Hepatocyte (in vitro differentiated cells): ENCODE measurements around the gene SNRNP25. TPM values are rescaled to one million over a fixed set of nuclear protein-coding genes. Genes with fewer than 3 reads are reported as not detected.

Experiments
- DNase-seq: peaks from one replicate; pipeline ENCODE4 v3.0.0-alpha.2; 2016; ENCODE audit warnings: low spot score
- H2AFZ ChIP-seq: fragments of 200-600 bp; sonication (generic); 2 replicates; pipeline ENCODE4 v1.6.0; 2016; ENCODE audit warnings: antibody characterized with exemption, mild to moderate bottlenecking
- H3K27ac ChIP-seq: fragments of 200-600 bp; sonication (generic); 2 replicates; pipeline ENCODE4 v1.5.1; 2016; ENCODE audit warnings: mild to moderate bottlenecking
- H3K27me3 ChIP-seq: fragments of 200-600 bp; sonication (generic); 2 replicates; pipeline ENCODE4 v1.6.1; 2016
- H3K36me3 ChIP-seq: fragments of 200-600 bp; sonication (generic); replicated peaks from 2 replicates; pipeline ENCODE4 v1.5.1; 2016; ENCODE audit warnings: low read depth; ENCODE audit not compliant: insufficient read depth
- H3K4me1 ChIP-seq: fragments of 200-600 bp; sonication (generic); 2 replicates; pipeline ENCODE4 v1.5.1; 2016; ENCODE audit warnings: mild to moderate bottlenecking, moderate library complexity; ENCODE audit not compliant: insufficient read depth
- H3K4me2 ChIP-seq: fragments of 200-600 bp; sonication (generic); 2 replicates; pipeline ENCODE4 v1.6.0; 2016
- H3K4me3 ChIP-seq: fragments of 200-600 bp; sonication (generic); 2 replicates; pipeline ENCODE4 v1.5.1; 2016; ENCODE audit warnings: mild to moderate bottlenecking
- H3K79me2 ChIP-seq: fragments of 200-600 bp; sonication (generic); 2 replicates; pipeline ENCODE4 v1.6.0; 2017; ENCODE audit warnings: mild to moderate bottlenecking
- H3K9me2 ChIP-seq: fragments of 200-600 bp; sonication (generic); replicated peaks from 2 replicates; pipeline ENCODE4 v1.6.0; 2017; ENCODE audit warnings: mild to moderate bottlenecking; ENCODE audit not compliant: insufficient read depth
- H3K9me3 ChIP-seq: fragments of 200-600 bp; sonication (generic); 2 replicates; pipeline ENCODE4 v1.5.1; 2016; ENCODE audit warnings: low read depth, mild to moderate bottlenecking
- H4K20me1 ChIP-seq: fragments of 200-600 bp; sonication (generic); 2 replicates; pipeline ENCODE4 v1.6.0; 2016; ENCODE audit warnings: mild to moderate bottlenecking; ENCODE audit not compliant: insufficient read depth, poor library complexity, severe bottlenecking
- EZH2 ChIP-seq: fragments of 200-600 bp; sonication (generic); IDR thresholded peaks from 2 replicates; pipeline ENCODE4 v1.6.1; 2016; ENCODE audit warnings: antibody characterized with exemption, mild to moderate bottlenecking, borderline replicate concordance
- EZH2phosphoT487 ChIP-seq: fragments of 200-600 bp; sonication (generic); IDR thresholded peaks from one replicate; pipeline ENCODE4 v1.6.1; 2018; ENCODE audit warnings: antibody characterized with exemption, mild to moderate bottlenecking, low read depth, moderate library complexity; ENCODE audit not compliant: unreplicated experiment, severe bottlenecking
- WGBS: methylation state at CpG from one replicate; pipeline ENCODE4 v1.1.6; 2016; ENCODE audit warnings: low lambda C conversion rate; ENCODE audit errors: missing lambda C conversion rate; 5-methylcytosine and 5-hydroxymethylcytosine counted together
- polyA plus RNA-seq: library from polyadenylated mRNA; unstranded; fragments of >200 nt; fragmentation: Nextera tagmentation; extraction: Ambion mirVana; gene quantifications from 2 replicates; pipeline ENCODE4 v1.2.1, GENCODE V29; 2016
- total RNA-seq: library from RNA; depleted of rRNA; stranded (reverse); fragments of >200 nt; gene quantifications from 2 replicates; pipeline ENCODE4 v1.2.3, GENCODE V29; 2014
- TF ChIP-seq, protein P1 (sequence below): fragments of 200-600 bp; sonication (generic); IDR thresholded peaks from 2 replicates; pipeline ENCODE4 v1.5.1; 2016; ENCODE audit warnings: antibody characterized with exemption, mild to moderate bottlenecking; ENCODE audit not compliant: poor library complexity

The SNRNP25 gene
- total and polyA plus RNA-seq, 2 experiments from 2014 or later, result 18.3 to 35.3 TPM

DNA sequence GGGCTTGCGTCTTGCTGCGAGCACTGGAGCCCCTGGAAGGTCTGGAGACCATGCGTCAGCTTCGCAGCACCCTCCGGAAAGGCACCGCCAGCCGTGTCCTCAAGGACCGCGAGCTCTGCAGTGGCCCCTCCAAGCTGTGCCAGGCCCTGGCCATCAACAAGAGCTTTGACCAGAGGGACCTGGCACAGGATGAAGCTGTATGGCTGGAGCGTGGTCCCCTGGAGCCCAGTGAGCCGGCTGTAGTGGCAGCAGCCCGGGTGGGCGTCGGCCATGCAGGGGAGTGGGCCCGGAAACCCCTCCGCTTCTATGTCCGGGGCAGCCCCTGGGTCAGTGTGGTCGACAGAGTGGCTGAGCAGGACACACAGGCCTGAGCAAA, 31.8 kb downstream of the SNRNP25 start:
- Histone ChIP-seq H3K4me3 (no peak overlapping the region), H3K36me3 (no peaks in the 10 kb centered on the region), H2AFZ (no peak overlapping the region), H3K79me2 (no peaks in the 10 kb centered on the region), H3K27me3 (no peaks in the 10 kb centered on the region), H4K20me1 (no peaks in the 10 kb centered on the region), H3K27ac (no peak overlapping the region), H3K4me1 (no peaks in the 10 kb centered on the region), H3K9me3 (no peaks in the 10 kb centered on the region), H3K9me2 (no peaks in the 10 kb centered on the region), H3K4me2 (no peak overlapping the region)
- WGBS, result 93% methylated on average over 18 of the region's 18 CpGs
- DNase-seq, result no peak
- TF ChIP-seq, protein P1, sequence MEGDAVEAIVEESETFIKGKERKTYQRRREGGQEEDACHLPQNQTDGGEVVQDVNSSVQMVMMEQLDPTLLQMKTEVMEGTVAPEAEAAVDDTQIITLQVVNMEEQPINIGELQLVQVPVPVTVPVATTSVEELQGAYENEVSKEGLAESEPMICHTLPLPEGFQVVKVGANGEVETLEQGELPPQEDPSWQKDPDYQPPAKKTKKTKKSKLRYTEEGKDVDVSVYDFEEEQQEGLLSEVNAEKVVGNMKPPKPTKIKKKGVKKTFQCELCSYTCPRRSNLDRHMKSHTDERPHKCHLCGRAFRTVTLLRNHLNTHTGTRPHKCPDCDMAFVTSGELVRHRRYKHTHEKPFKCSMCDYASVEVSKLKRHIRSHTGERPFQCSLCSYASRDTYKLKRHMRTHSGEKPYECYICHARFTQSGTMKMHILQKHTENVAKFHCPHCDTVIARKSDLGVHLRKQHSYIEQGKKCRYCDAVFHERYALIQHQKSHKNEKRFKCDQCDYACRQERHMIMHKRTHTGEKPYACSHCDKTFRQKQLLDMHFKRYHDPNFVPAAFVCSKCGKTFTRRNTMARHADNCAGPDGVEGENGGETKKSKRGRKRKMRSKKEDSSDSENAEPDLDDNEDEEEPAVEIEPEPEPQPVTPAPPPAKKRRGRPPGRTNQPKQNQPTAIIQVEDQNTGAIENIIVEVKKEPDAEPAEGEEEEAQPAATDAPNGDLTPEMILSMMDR, result no peak
- TF ChIP-seq EZH2phosphoT487 (no peak), EZH2 (no peak)

DNA sequence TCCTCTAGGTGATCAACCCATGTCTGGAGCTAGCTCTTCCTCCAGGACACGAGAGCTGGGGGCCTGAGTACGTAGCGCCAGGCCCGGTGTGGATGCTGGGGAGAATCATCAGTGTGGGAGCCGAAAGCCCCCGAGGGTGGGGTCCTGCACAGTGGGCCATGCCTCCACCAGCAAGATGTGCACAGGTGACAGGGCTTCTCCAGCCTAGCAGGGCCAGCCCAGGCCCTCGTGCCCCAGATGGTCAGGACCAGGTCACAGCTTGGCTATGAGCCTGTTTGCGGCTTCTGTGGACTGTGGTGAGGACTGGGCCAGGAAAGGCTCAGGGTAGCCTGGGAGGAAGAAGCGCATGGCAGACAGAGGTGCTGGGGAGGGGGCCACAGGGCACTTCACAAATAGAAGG, 32.2 kb downstream of the SNRNP25 start:
- no peaks in the 10 kb centered on the region for H3K4me1 ChIP-seq
- no peaks in the 10 kb centered on the region for H4K20me1 ChIP-seq
- no peaks in the 10 kb centered on the region for H3K9me2 ChIP-seq
- no peaks in the 10 kb centered on the region for H3K36me3 ChIP-seq
- H2AFZ ChIP-seq, result no peak overlapping the region
- no peak for DNase-seq
- no peak overlapping the region for H3K27ac ChIP-seq
- no peaks in the 10 kb centered on the region for H3K79me2 ChIP-seq
- H3K9me3 ChIP-seq, result no peaks in the 10 kb centered on the region
- H3K4me3 ChIP-seq, result no peak overlapping the region
- no peak overlapping the region for H3K4me2 ChIP-seq
- H3K27me3 ChIP-seq, result no peaks in the 10 kb centered on the region
- no peak for TF ChIP-seq EZH2
- TF ChIP-seq EZH2phosphoT487, result no peak
- TF ChIP-seq, protein P1, result no peak
- 82% methylated on average over 9 of the region's 9 CpGs for WGBS

DNA sequence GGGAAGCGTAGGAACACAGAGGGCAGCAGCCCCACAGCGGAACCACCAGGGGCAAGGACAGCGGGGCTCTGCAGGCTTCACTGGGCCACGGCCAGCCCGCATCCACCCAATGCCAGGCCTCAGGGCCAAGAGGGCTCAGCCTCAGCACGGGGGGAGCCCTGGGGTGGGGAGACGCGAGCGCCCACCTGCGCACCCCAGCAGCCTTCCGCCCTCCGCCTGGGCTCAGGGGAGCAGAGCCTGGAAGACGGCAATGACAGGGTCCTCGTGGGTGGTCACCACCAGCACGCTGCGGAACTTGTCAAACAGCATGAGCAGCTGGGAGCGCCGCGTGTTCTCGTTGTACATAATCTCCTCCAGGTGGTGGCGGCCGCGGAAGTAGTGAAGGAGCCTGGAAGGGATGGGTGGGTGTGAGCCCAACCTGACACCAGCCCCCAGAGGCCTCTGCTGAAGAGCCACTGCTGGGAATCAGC, 32.9 kb downstream of the SNRNP25 start:
- no peaks in the 10 kb centered on the region for H3K9me2 ChIP-seq
- H3K4me3 ChIP-seq, result no peak overlapping the region
- no peaks in the 10 kb centered on the region for H3K9me3 ChIP-seq
- WGBS, result 92% methylated on average over 23 of the region's 23 CpGs
- H3K27me3 ChIP-seq, result no peaks in the 10 kb centered on the region
- DNase-seq, result no peak
- no peaks in the 10 kb centered on the region for H3K4me1 ChIP-seq
- no peak for TF ChIP-seq EZH2phosphoT487
- TF ChIP-seq, protein P1, result no peak
- no peak for TF ChIP-seq EZH2
- H2AFZ ChIP-seq, result no peak overlapping the region
- H4K20me1 ChIP-seq, result no peaks in the 10 kb centered on the region
- H3K36me3 ChIP-seq, result no peaks in the 10 kb centered on the region
- H3K27ac ChIP-seq, result no peak overlapping the region
- H3K79me2 ChIP-seq, result no peaks in the 10 kb centered on the region
- H3K4me2 ChIP-seq, result no peak overlapping the region

DNA sequence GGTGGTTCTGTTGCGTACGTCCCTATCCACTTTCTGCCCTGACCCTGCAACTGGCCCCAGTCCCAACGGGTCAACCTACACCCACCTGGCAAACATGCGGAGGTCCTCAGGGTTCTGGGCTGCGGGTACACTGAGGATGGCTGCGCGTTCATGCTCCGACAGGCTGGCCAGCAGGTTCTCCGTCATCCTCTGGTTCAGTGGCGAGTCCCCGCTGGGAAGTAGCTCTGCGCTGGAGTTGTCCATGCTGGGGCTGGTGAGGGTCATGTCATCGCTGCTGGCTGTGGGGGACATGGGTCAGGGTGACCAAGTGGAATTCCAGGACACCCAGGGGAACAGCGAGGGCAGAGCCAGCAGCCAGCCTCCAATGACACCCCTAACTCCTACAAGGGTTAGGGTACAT, 35.0 kb downstream of the SNRNP25 start:
- WGBS, result 99% methylated on average over 14 of the region's 14 CpGs
- Histone ChIP-seq H3K79me2 (no peaks in the 10 kb centered on the region), H2AFZ (no peak overlapping the region), H4K20me1 (no peaks in the 10 kb centered on the region), H3K4me1 (no peaks in the 10 kb centered on the region), H3K4me2 (no peak overlapping the region), H3K4me3 (no peak overlapping the region), H3K27me3 (no peaks in the 10 kb centered on the region), H3K27ac (no peak overlapping the region), H3K9me3 (no peaks in the 10 kb centered on the region), H3K36me3 (no peaks in the 10 kb centered on the region), H3K9me2 (no peaks in the 10 kb centered on the region)
- no peak for TF ChIP-seq EZH2phosphoT487
- DNase-seq, result no peak
